ENCODE data around the gene CDC42BPB.

DNA sequence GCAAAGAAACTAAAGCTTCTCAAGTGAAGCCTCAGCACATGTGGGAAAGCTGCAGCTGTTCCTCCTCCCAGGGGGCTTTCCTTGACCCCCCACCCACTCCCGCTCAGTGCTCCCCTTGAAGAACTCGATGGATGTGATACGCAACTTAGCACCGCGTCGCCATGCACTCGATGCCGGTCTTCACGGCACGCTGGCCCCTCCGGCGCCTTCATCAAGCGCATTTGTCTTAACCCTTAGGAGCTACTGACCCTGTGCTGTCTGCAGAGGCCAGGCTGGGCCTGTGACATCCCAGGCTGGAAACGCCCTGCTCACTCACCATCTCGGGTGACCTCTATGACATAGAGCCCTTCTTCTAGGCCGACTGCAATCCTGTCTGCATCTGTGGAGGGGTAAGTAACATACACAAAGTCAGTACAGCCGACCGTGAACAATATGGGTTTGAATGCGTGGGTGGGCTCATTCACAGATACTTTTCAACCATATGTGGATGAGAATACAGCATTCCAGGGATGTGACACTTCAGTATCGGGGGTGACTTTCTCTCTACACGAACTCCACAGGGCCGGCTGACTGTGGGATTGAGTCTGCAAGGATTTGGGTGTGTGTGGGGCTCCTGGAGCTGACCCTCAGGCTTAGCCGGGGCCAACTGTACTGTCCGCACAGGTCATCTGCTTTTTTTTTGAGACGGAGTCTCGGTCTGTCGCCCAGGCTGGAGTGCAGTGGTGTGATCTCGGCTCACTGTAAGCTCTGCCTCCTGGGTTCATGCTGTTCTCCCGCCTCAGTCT is 111.8 kb downstream of the CDC42BPB start:
- no peak for TF ChIP-seq CTCF (IDR thresholded peaks at IDR 0.05)
- TF ChIP-seq POLR2AphosphoS5 (IDR thresholded peaks at IDR 0.05; ENCODE audit: insufficient read depth in 1 of 2, low read depth in 1 of 2), result no peak

Measured in vagina (tissue), 2 donors.